Natural killer cell (primary cell): Measurements from ENCODE around the gene WDR19. TPM values are rescaled to one million over a fixed set of nuclear protein-coding genes. Genes with fewer than 3 reads are reported as not detected.
A peak's percentile ranks its signal among the peaks of the same experiment; 100 is the strongest.

Experiments used
- ATAC-seq, 3 donors: fragments of 150-1000 bp in 2 of 3; fragments of 200-7000 bp in 1 of 3; cut with Tn5 transposase; 1 replicate in 1 of 3; 2 replicates in 2 of 3; pipeline ENCODE4 v1.10.0; 2021; ENCODE audit warnings: mild to moderate bottlenecking in 2 of 3, moderate library complexity in 2 of 3
- DNase-seq, 2 donors: peaks; one replicate each; pipeline versions ENCODE4 v3.0.0 to v3.0.0-alpha.2; 2013 to 2021; ENCODE audit warnings: mixed read lengths in 1 of 2
- H3K27ac ChIP-seq: one replicate; pipeline ENCODE4 v1.5.1; 2013; ENCODE audit warnings: mild to moderate bottlenecking, low read length
- H3K27me3 ChIP-seq: one replicate; pipeline ENCODE4 v1.6.1; 2013; ENCODE audit warnings: low read length; ENCODE audit not compliant: control insufficient read depth, insufficient read depth
- H3K36me3 ChIP-seq: one replicate; pipeline ENCODE4 v1.6.1; 2013; ENCODE audit warnings: low read length; ENCODE audit not compliant: control insufficient read depth, insufficient read depth
- H3K4me1 ChIP-seq: one replicate; pipeline ENCODE4 v1.6.1; 2013; ENCODE audit warnings: low read length; ENCODE audit not compliant: control insufficient read depth, insufficient read depth
- H3K4me3 ChIP-seq: one replicate; pipeline ENCODE4 v1.5.1; 2013; ENCODE audit warnings: low read length
- H3K9me3 ChIP-seq: one replicate; pipeline ENCODE4 v1.6.1; 2013; ENCODE audit warnings: low read length; ENCODE audit not compliant: control insufficient read depth, insufficient read depth
- H3K27ac Mint-ChIP-seq, 2 donors: one replicate each; pipeline ENCODE4 v1.8.0; 2022; ENCODE audit warnings: mild to moderate bottlenecking in 2 of 2, mixed read lengths in 2 of 2, moderate library complexity in 1 of 2
- H3K27me3 Mint-ChIP-seq, 2 donors: one replicate each; pipeline ENCODE4 v1.8.0; 2022; ENCODE audit warnings: low read depth in 2 of 2, mixed read lengths in 2 of 2
- H3K36me3 Mint-ChIP-seq: one replicate; pipeline ENCODE4 v1.8.0; 2022; ENCODE audit warnings: mixed read lengths
- H3K4me1 Mint-ChIP-seq, 2 donors: one replicate each; pipeline ENCODE4 v1.8.0; 2022; ENCODE audit warnings: mixed read lengths in 2 of 2
- H3K4me3 Mint-ChIP-seq: one replicate; pipeline ENCODE4 v1.8.0; 2022; ENCODE audit warnings: mild to moderate bottlenecking, moderate library complexity, mixed read lengths
- H3K9me3 Mint-ChIP-seq, 2 donors: one replicate each; pipeline ENCODE4 v1.8.0; 2022; ENCODE audit warnings: mixed read lengths in 2 of 2
- WGBS: methylation state at CpG from one replicate; pipeline ENCODE4 v1.1.7; 2013; ENCODE audit warnings: missing lambda C conversion rate; ENCODE audit not compliant: insufficient coverage; 5-methylcytosine and 5-hydroxymethylcytosine counted together
- intact Hi-C: fragments of 100-400 bp; cut with micrococcal nuclease; formaldehyde crosslinking; loops from one replicate; pipeline ENCODE4 v1.14.2; 2022
- total RNA-seq, 4 donors: library from RNA; stranded (reverse); fragments of 120-200 nt in 1 of 4; gene quantifications; one replicate each; pipeline versions ENCODE4 v1.2.3 to v1.2.4, GENCODE V29; 2013 to 2022
- TF ChIP-seq, protein P1 (sequence below): fragments of 200-600 bp; IDR thresholded peaks from one replicate; pipeline ENCODE4 v1.8.0; 2022; ENCODE audit warnings: antibody characterized with exemption

The WDR19 gene
- total RNA-seq, 3 donors from 2014 or later (not counting 1 experiment from before 2014, with no cell fraction given): 12.0 to 19.0 (median 13.8) TPM

DNA sequence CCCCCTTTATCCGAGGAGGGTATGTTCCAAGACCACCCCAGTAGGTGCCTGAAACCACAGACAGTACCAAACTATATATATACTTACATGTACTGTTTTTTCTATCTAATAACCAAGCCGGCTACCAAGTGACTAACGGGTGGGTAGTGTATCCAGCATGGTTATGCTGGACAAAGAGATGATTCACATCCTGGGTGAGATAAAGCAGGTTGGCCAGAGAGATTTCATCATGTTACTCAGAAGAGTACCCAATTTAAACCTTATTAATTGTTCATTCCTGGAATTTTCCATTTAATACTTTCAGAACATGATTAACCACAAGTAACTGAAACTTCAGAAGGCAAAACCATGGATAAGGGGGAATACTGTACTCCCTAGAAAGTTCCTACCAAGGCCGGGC, 137.3 kb downstream of the WDR19 start:
- TF ChIP-seq, protein P1, sequence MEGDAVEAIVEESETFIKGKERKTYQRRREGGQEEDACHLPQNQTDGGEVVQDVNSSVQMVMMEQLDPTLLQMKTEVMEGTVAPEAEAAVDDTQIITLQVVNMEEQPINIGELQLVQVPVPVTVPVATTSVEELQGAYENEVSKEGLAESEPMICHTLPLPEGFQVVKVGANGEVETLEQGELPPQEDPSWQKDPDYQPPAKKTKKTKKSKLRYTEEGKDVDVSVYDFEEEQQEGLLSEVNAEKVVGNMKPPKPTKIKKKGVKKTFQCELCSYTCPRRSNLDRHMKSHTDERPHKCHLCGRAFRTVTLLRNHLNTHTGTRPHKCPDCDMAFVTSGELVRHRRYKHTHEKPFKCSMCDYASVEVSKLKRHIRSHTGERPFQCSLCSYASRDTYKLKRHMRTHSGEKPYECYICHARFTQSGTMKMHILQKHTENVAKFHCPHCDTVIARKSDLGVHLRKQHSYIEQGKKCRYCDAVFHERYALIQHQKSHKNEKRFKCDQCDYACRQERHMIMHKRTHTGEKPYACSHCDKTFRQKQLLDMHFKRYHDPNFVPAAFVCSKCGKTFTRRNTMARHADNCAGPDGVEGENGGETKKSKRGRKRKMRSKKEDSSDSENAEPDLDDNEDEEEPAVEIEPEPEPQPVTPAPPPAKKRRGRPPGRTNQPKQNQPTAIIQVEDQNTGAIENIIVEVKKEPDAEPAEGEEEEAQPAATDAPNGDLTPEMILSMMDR: no peak

DNA sequence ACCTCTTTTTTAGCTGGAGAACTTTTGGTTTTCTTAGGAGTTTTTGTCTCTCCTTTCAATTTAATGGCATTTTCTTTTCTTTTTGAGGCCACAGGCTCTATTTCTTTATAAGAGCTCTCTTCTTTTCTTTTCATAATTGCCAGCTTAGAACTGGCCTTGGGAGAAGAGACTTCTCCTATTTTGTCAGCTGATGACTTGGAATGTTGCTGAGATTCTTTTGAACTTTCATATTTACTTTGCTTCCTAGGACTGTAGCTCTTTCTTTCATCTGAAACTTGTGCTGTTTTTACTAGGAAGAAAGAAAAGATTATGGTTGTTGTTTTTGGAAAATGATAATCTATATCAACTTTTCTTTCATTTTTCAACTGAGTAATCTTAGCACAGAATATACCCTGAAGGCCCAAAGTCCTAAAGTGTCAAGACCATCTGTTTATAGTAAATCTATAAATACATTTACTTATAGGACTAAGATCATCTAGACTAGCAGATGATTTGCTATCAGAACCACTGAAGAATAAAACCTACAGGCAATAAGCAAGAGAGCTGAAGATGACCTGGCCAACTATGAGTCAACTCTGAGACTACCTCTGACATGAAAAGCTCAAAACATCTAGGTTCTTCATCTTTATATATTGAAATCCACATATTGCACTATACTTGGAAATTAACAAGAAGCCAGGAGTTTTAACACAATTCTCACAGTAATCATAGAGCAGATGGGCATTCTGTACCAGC, 138.2 kb downstream of the WDR19 start:
- Mint-ChIP-seq H3K27me3 (no peaks in the 10 kb centered on the region), H3K4me3 (no peak overlapping the region), H3K36me3 (no peaks in the 10 kb centered on the region), H3K27ac (peak overlapping the region in 1 of 2 donors; percentile 21), H3K4me1 (no peaks in the 10 kb centered on the region), H3K9me3 (no peaks in the 10 kb centered on the region)
- DNase-seq (no peak), ATAC-seq (no peak)
- Histone ChIP-seq H3K27me3 (no peaks in the 10 kb centered on the region), H3K9me3 (no peaks in the 10 kb centered on the region), H3K36me3 (peaks cover 54% of the 10 kb centered on the region), H3K4me3 (no peak overlapping the region), H3K27ac (no peak overlapping the region), H3K4me1 (no peaks in the 10 kb centered on the region)
- intact Hi-C loops: no loop called here
- TF ChIP-seq, protein P1: no peak

More for the DNA sequence above, 137.3 kb downstream of the WDR19 start:
- 100% methylated on average over 2 of the region's 4 CpGs for WGBS
- H3K4me3 ChIP-seq: no peak overlapping the region
- Mint-ChIP-seq H3K4me1 (no peaks in the 10 kb centered on the region), H3K36me3 (no peaks in the 10 kb centered on the region), H3K4me3 (no peak overlapping the region), H3K9me3 (no peaks in the 10 kb centered on the region), H3K27ac (no peak overlapping the region), H3K27me3 (no peaks in the 10 kb centered on the region)
- H3K4me1 ChIP-seq: no peaks in the 10 kb centered on the region
- DNase-seq: no peak
- no peak overlapping the region for H3K27ac ChIP-seq
- no peaks in the 10 kb centered on the region for H3K27me3 ChIP-seq
- intact Hi-C loops: no loop called here
- H3K36me3 ChIP-seq: peaks cover 56% of the 10 kb centered on the region
- H3K9me3 ChIP-seq: no peaks in the 10 kb centered on the region
- no peak for ATAC-seq

DNA sequence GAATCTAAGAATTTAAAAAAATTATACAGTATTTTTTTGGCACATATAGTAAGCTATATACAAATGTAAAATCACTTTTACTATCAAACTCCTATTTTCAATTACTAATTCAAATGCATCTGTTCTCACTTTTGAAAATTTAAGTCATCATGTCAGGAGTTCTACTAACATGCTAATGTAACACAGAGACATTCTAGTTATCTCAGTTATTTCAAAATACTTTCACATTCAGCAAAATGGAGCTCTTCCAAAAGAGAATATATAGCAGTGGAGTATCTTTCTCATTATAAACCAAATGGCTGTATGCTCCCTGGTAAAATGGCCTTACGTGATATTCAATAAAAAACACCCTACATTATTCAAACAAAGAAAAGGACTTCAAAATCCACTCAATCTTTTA, 141.5 kb downstream of the WDR19 start:
- no peaks in the 10 kb centered on the region for H3K27me3 ChIP-seq
- H3K9me3 Mint-ChIP-seq: no peaks in the 10 kb centered on the region
- no peak overlapping the region for H3K27ac ChIP-seq
- H3K4me3 Mint-ChIP-seq: no peak overlapping the region
- no peaks in the 10 kb centered on the region for H3K36me3 Mint-ChIP-seq
- DNase-seq: no peak
- no peaks in the 10 kb centered on the region for H3K27me3 Mint-ChIP-seq
- no peak for ATAC-seq
- intact Hi-C loops: no loop called here
- WGBS: no CpG with 5 or more reads among the region's 1 CpG
- H3K27ac Mint-ChIP-seq: no peak overlapping the region
- H3K36me3 ChIP-seq: peaks cover 46% of the 10 kb centered on the region
- H3K4me1 Mint-ChIP-seq: peaks cover 10 to 11% of the 10 kb centered on the region in 2 donors
- no peaks in the 10 kb centered on the region for H3K9me3 ChIP-seq
- TF ChIP-seq, protein P1: no peak
- H3K4me1 ChIP-seq: no peaks in the 10 kb centered on the region
- H3K4me3 ChIP-seq: no peak overlapping the region

DNA sequence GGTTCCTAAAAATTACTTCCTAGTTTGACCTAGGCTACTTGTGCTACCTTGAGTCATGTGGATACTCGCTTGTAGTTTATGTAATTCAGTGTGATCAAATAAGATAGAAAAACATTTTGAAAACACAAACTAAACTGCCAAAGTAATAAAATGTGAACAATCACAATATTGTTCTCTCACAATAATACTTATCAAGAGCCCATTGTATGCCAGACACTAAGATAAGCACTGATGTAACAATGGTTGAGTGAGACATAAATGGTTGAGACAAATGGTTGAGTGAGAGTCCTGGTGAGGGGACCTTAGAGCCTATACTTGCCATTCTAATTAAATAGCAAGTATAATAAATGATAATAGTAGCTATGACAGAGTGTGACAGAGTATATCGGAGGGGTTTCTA, 142.1 kb downstream of the WDR19 start:
- no peak overlapping the region for H3K4me3 ChIP-seq
- ATAC-seq (no peak), DNase-seq (no peak)
- Mint-ChIP-seq H3K36me3 (no peaks in the 10 kb centered on the region), H3K9me3 (no peaks in the 10 kb centered on the region), H3K4me3 (no peak overlapping the region), H3K4me1 (peaks cover 10 to 11% of the 10 kb centered on the region in 2 donors), H3K27ac (no peak overlapping the region), H3K27me3 (no peaks in the 10 kb centered on the region)
- peaks cover 41% of the 10 kb centered on the region for H3K36me3 ChIP-seq
- no peaks in the 10 kb centered on the region for H3K9me3 ChIP-seq
- intact Hi-C loops: no loop called here
- 100% methylated on average over 1 of the region's 2 CpGs for WGBS
- H3K27me3 ChIP-seq: no peaks in the 10 kb centered on the region
- TF ChIP-seq, protein P1: no peak
- H3K4me1 ChIP-seq: no peaks in the 10 kb centered on the region
- no peak overlapping the region for H3K27ac ChIP-seq
